A673 (cell line): ENCODE measurements around the gene PRKG1.

Experiments
- CTCF ChIP-seq: fragments of 300-800, 200-600 bp; sonication (generic); conservative IDR thresholded peaks from 2 replicates; pipeline ENCODE4 v1.5.1; 2017; ENCODE audit warnings: low read depth, mild to moderate bottlenecking, antibody characterized with exemption, low read length, moderate library complexity, mixed read lengths
- EZH2 ChIP-seq: fragments of 200-600 bp; sonication (generic); IDR thresholded peaks from 2 replicates; pipeline ENCODE4 v1.6.1; 2017; ENCODE audit warnings: borderline replicate concordance, low read depth, mild to moderate bottlenecking, mixed read lengths, antibody characterized with exemption, low read length; ENCODE audit not compliant: poor library complexity, severe bottlenecking

DNA sequence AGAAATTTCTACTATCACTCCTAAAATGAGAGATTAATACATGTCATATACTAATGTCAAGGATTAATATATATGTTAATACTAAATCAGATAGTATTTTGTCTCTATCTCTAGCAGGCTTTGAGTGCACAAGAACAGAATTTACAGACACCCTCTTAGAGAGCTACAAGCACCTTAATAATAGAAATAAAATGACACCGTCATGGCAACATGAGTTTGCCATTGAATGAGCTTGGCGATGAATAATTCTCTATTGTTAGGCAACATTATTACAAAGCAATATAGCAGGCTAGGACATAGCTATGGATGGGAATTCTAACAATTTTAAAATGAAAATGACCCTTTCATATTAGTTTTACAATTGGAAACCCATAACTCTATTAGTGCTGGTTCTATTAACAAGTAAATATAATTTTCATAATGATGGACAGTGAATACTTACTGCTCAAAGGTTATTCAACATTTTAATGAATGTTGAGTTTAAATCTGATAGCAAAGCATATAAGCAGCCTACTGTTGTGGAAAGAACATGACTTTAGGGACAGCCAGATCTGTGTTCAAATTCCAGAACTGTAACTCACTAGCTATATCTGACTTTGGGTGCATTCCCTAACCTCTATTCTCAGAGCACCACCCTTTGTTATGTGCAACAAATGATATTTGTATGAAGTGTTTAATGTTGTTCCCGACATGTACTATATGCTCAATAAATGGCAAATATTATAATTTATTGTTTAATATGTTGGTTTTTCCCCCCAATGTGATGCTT is 1055.3 kb downstream of the PRKG1 start:
- TF ChIP-seq CTCF: no peak
- TF ChIP-seq EZH2: no peak
